Measurements from ENCODE around the gene OCA2.

The OCA2 gene

GRCh38 chr15:27835233-27835939 lies 263.7 kb downstream of the OCA2 start:
- no peak for DNase-seq

GRCh38 chr15:27834684-27835083 lies 264.4 kb downstream of the OCA2 start:
- DNase-seq: no peak

- DNase-seq: no peak
These were observed 265.1 kb downstream of the OCA2 start for GRCh38 chr15:27833974-27834373.

GRCh38 chr15:27833178-27833577 lies 265.9 kb downstream of the OCA2 start:
- DNase-seq: no peak

- no peak for DNase-seq
These were observed 266.9 kb downstream of the OCA2 start for GRCh38 chr15:27832237-27832596.

- DNase-seq: no peak
These were observed 267.5 kb downstream of the OCA2 start for GRCh38 chr15:27831384-27832236.

- DNase-seq: no peak
These were observed 270.4 kb downstream of the OCA2 start for GRCh38 chr15:27828746-27829145.

GRCh38 chr15:27826902-27827714 lies 272.0 kb downstream of the OCA2 start:
- DNase-seq: no peak

- DNase-seq: no peak
These were observed 272.7 kb downstream of the OCA2 start for GRCh38 chr15:27826411-27826810.

- DNase-seq: no peak
These were observed 274.2 kb downstream of the OCA2 start for GRCh38 chr15:27824841-27825422.

- no peak for DNase-seq
These were observed 277.8 kb downstream of the OCA2 start for GRCh38 chr15:27821273-27821672.

GRCh38 chr15:27820722-27821121 lies 278.4 kb downstream of the OCA2 start:
- DNase-seq: no peak

GRCh38 chr15:27820232-27820631 lies 278.9 kb downstream of the OCA2 start:
- DNase-seq: no peak

- no peak for DNase-seq
These were observed 281.9 kb downstream of the OCA2 start for GRCh38 chr15:27817258-27817657.

- DNase-seq: no peak
These were observed 282.3 kb downstream of the OCA2 start for GRCh38 chr15:27816790-27817189.

GRCh38 chr15:27815035-27815434 lies 284.1 kb downstream of the OCA2 start:
- no peak for DNase-seq

GRCh38 chr15:27813139-27813538 lies 286.0 kb downstream of the OCA2 start:
- no peak for DNase-seq

GRCh38 chr15:27808182-27808581 lies 290.9 kb downstream of the OCA2 start:
- no peak for DNase-seq

- no peak for DNase-seq
These were observed 291.8 kb downstream of the OCA2 start for GRCh38 chr15:27807335-27807734.

GRCh38 chr15:27806396-27806795 lies 292.7 kb downstream of the OCA2 start:
- no peak for DNase-seq

GRCh38 chr15:27805261-27806220 lies 293.6 kb downstream of the OCA2 start:
- DNase-seq: no peak

Measured in NCI-H2107 (cell line).